K562 (cell line): Measurements from ENCODE around the gene ITGA3. TPM values are rescaled to one million over a fixed set of nuclear protein-coding genes. Genes with fewer than 3 reads are reported as not detected.
A peak's percentile ranks its signal among the peaks of the same experiment; 100 is the strongest.

Experiments
- ATAC-seq: fragments of 200-7000 bp; cut with Tn5 transposase; 3 replicates; pipeline ENCODE4 v1.9.1; 2020; ENCODE audit warnings: moderate library complexity
- BruUV-seq: library from RNA; stranded (reverse); fragments of 400-500 nt; replicated peaks from 2 replicates; lab custom pipeline; 2021; lab: Mats Ljungman, UMichigan
- CTCF ChIA-PET: fragments of 300-600 bp; formaldehyde crosslinking; extraction: SDS; loops from one replicate; lab custom pipeline; 2021; ENCODE audit warnings: low intra/inter-chr PET ratio; lab: Yijun Ruan, JAX
- POLR2A ChIA-PET: fragments of 300-600, 350-650 bp; sonication (Branson Sonifier 250); formaldehyde crosslinking; extraction: SDS; loops from one replicate; lab custom pipeline; 2021; ENCODE audit warnings: antibody characterized with exemption, inconsistent platforms; lab: Yijun Ruan, JAX
- DNase-seq, 4 experiments: peaks; one replicate each; pipeline versions ENCODE4 v3.0.0 to v3.0.0-alpha.2; 2011 to 2018; ENCODE audit warnings: low spot score in 3 of 4, mixed read lengths in 3 of 4; ENCODE audit errors: extremely low read depth in 1 of 4
- FAIRE-seq: peaks from 2 replicates; lab custom pipeline; 2011; peaks lifted over from hg19 to GRCh38; lab: Jason Lieb, UNC
- H2AFZ ChIP-seq: 2 replicates; pipeline ENCODE4 v1.6.0; 2011; ENCODE audit warnings: low read depth, low read length, control low read depth, inconsistent platforms
- H3K27ac ChIP-seq: fragments of 200-600 bp; 3 replicates; pipeline ENCODE4 v1.8.0; 2011; ENCODE audit warnings: low read depth, mild to moderate bottlenecking, control low read depth, inconsistent platforms, low read length, moderate library complexity, mixed read lengths; ENCODE audit errors: extremely low read depth
- H3K27me3 ChIP-seq, 2 experiments: fragments of 300-600 bp in 1 of 2; 2 replicates in 1 of 2; 3 replicates in 1 of 2; pipeline versions ENCODE4 v1.6.0 to v1.8.0; 2011; ENCODE audit warnings: inconsistent platforms in 2 of 2, low read length in 2 of 2, mild to moderate bottlenecking in 1 of 2, mixed read lengths in 1 of 2, moderate library complexity in 1 of 2; ENCODE audit not compliant: control insufficient read depth in 2 of 2, insufficient read depth in 2 of 2
- H3K36me3 ChIP-seq: fragments of 300-600 bp; 3 replicates; pipeline ENCODE4 v1.8.0; 2011; ENCODE audit warnings: mild to moderate bottlenecking, low read length, inconsistent platforms; ENCODE audit not compliant: control insufficient read depth, insufficient read depth
- H3K4me1 ChIP-seq, 2 experiments: fragments of 200-600 bp in 1 of 2; replicated peaks in 1 of 2; 2 replicates in 1 of 2; 3 replicates in 1 of 2; pipeline versions ENCODE4 v1.5.1 to v1.8.0; 2011; ENCODE audit warnings: inconsistent platforms in 2 of 2, low read length in 2 of 2, mild to moderate bottlenecking in 1 of 2, mixed read lengths in 1 of 2, moderate library complexity in 1 of 2; ENCODE audit not compliant: control insufficient read depth in 2 of 2, insufficient read depth in 2 of 2
- H3K4me2 ChIP-seq: 2 replicates; pipeline ENCODE4 v1.6.1; 2011; ENCODE audit warnings: low read length, control low read depth, inconsistent platforms, mixed read lengths; ENCODE audit not compliant: insufficient read depth
- H3K4me3 ChIP-seq: fragments of 200-600 bp; sonication (generic), shearing (Covaris generic); 2 replicates; pipeline ENCODE4 v1.5.1; 2016; ENCODE audit warnings: control low read depth, inconsistent platforms
- H3K79me2 ChIP-seq: fragments of 200-600 bp; 3 replicates; pipeline ENCODE4 v1.8.0; 2011; ENCODE audit warnings: low read length, inconsistent platforms; ENCODE audit not compliant: control insufficient read depth, insufficient read depth
- H3K9ac ChIP-seq, 2 experiments: 2 replicates each; pipeline versions ENCODE4 v1.6.0 to v1.6.1; 2011; ENCODE audit warnings: low read depth in 2 of 2, low read length in 2 of 2, control low read depth in 1 of 2, inconsistent platforms in 1 of 2, mild to moderate bottlenecking in 1 of 2, mixed read lengths in 1 of 2; ENCODE audit not compliant: insufficient read depth in 1 of 2
- H3K9me1 ChIP-seq: one replicate; pipeline ENCODE4 v1.6.0; 2011; ENCODE audit warnings: inconsistent platforms, mild to moderate bottlenecking, low read length, moderate library complexity; ENCODE audit not compliant: control insufficient read depth, insufficient read depth
- H3K9me3 ChIP-seq: replicated peaks from 2 replicates; pipeline ENCODE4 v1.5.1; 2011; ENCODE audit warnings: low read depth, low read length, inconsistent platforms; ENCODE audit not compliant: control insufficient read depth, insufficient read depth
- H4K20me1 ChIP-seq: replicated peaks from 2 replicates; pipeline ENCODE4 v1.6.1; 2011; ENCODE audit warnings: low read length, inconsistent platforms, mixed read lengths; ENCODE audit not compliant: control insufficient read depth, insufficient read depth
- CAMTA2 ChIP-seq: fragments of 250-450 bp; sonication (Bioruptor Pico); conservative IDR thresholded peaks from 2 replicates; pipeline ENCODE4 v1.5.1; 2022
- CBX1 ChIP-seq: sonication (generic); IDR thresholded peaks from 2 replicates; pipeline ENCODE4 v1.6.1; 2016; ENCODE audit warnings: antibody characterized with exemption, low read depth, mild to moderate bottlenecking
- ELF1 ChIP-seq: fragments of 200-800 bp; sonication (Bioruptor generic); IDR thresholded peaks from 2 replicates; pipeline ENCODE4 v1.6.1; 2016; ENCODE audit warnings: missing genetic modification characterization, missing compliant biosample characterization
- FOS ChIP-seq: IDR thresholded peaks from 3 replicates; pipeline ENCODE4 v1.6.1; 2011; ENCODE audit not compliant: insufficient read length; ENCODE audit errors: extremely low read depth
- NFIC ChIP-seq: fragments of 450-650 bp; IDR thresholded peaks from 2 replicates; pipeline ENCODE4 v1.6.1; 2017; ENCODE audit warnings: mild to moderate bottlenecking, inconsistent platforms
- POLR2G ChIP-seq: fragments of 200-400 bp; formaldehyde crosslinking; IDR thresholded peaks from 2 replicates; pipeline ENCODE4 v1.6.1; 2017; ENCODE audit warnings: low read depth, mild to moderate bottlenecking, antibody characterized with exemption, low read length, moderate library complexity
- POU5F1 ChIP-seq: fragments of 150-350 bp; IDR thresholded peaks from 2 replicates; pipeline ENCODE4 v1.6.1; 2014; ENCODE audit warnings: borderline replicate concordance, low read length, low read depth, mild to moderate bottlenecking; ENCODE audit not compliant: partially characterized antibody
- RAD21 ChIP-seq, 2 experiments: fragments of 250-450 bp in 1 of 2; fragments of 450-650 bp in 1 of 2; sonication (Bioruptor Pico) in 1 of 2; formaldehyde crosslinking in 1 of 2; IDR thresholded peaks in 1 of 2; conservative IDR thresholded peaks in 1 of 2; 2 replicates each; pipeline versions ENCODE4 v1.4.0 to v1.8.0; 2020 to 2022; ENCODE audit warnings: mild to moderate bottlenecking in 2 of 2, moderate library complexity in 1 of 2
- RBM25 ChIP-seq: fragments of 200-400 bp; formaldehyde crosslinking; IDR thresholded peaks from 2 replicates; pipeline ENCODE4 v1.6.1; 2018; ENCODE audit warnings: low read length, low read depth, moderate library complexity; ENCODE audit not compliant: severe bottlenecking
- STAG1 ChIP-seq: sonication (generic); formaldehyde crosslinking; IDR thresholded peaks from 2 replicates; pipeline ENCODE4 v1.5.0; 2020; ENCODE audit warnings: missing genetic modification reagents, borderline replicate concordance
- TAF9B ChIP-seq: fragments of 450-650 bp; IDR thresholded peaks from 2 replicates; pipeline ENCODE4 v1.6.1; 2018; ENCODE audit warnings: mild to moderate bottlenecking; ENCODE audit not compliant: partially characterized antibody
- TARDBP ChIP-seq: fragments of 450-650 bp; IDR thresholded peaks from 2 replicates; pipeline ENCODE4 v1.6.1; 2016
- TEAD4 ChIP-seq, 2 experiments: sonication (generic) in 1 of 2; formaldehyde crosslinking in 1 of 2; IDR thresholded peaks; 2 replicates each; pipeline versions ENCODE4 v1.6.1 to v1.8.0; 2012 to 2022; ENCODE audit warnings: borderline replicate concordance in 1 of 2, inconsistent platforms in 1 of 2, low read length in 1 of 2, mild to moderate bottlenecking in 1 of 2, missing genetic modification reagents in 1 of 2
- ZNF449 ChIP-seq: fragments of 250-450 bp; sonication (Bioruptor Pico); IDR thresholded peaks from 2 replicates; pipeline ENCODE4 v1.8.0; 2022; ENCODE audit warnings: moderate library complexity, mild to moderate bottlenecking, inconsistent platforms
- WGBS: fragments of 100-300 bp; shearing (Covaris generic); methylation state at CpG from one replicate; pipeline ENCODE4 v1.1.6; 2016; ENCODE audit warnings: low coverage, mixed read lengths; ENCODE audit not compliant: insufficient coverage; ENCODE audit errors: missing lambda C conversion rate; 5-methylcytosine and 5-hydroxymethylcytosine counted together
- in situ Hi-C: fragments of 300-500 bp; cut with MboI; formaldehyde crosslinking; loops from 4 replicates; pipeline ENCODE4 v1.15.0; 2018; ENCODE audit warnings: inconsistent platforms, mixed read lengths
- intact Hi-C: fragments of 100-400 bp; cut with micrococcal nuclease; formaldehyde crosslinking; loops from 2 replicates; pipeline ENCODE4 v1.14.2; 2022
- polyA plus RNA-seq, 8 experiments: library from polyadenylated mRNA; depleted of rRNA in 4 of 8; stranded (reverse) in 5 of 8; unstranded in 3 of 8; fragments of >200 nt; fragmentation: Nextera tagmentation in 2 of 8; fragmentation: Illumina TruSeq in 1 of 8; extraction: Ambion mirVana in 2 of 8; extraction: Trizol in 1 of 8; gene quantifications; 2 replicates each; pipeline versions ENCODE4 v1.2.1 to v1.2.3, GENCODE V29; 2011 to 2014; ENCODE audit warnings: inconsistent platforms in 1 of 8, missing spikeins in 1 of 8
- total RNA-seq, 7 experiments: library from RNA; depleted of rRNA in 6 of 7; stranded (reverse); fragments of >200 nt in 6 of 7; fragmentation: Illumina TruSeq in 2 of 7; extraction: Trizol in 2 of 7; gene quantifications; 2 replicates each; pipeline versions ENCODE4 v1.2.1 to v1.2.3, GENCODE V29; 2011 to 2021; ENCODE audit warnings: low replicate concordance in 1 of 7
- TF ChIP-seq, protein P1 (sequence below): fragments of 450-650 bp; IDR thresholded peaks from 2 replicates; pipeline ENCODE4 v1.6.1; 2017; ENCODE audit warnings: antibody characterized with exemption, mild to moderate bottlenecking

Gene ITGA3
- total and polyA plus RNA-seq, 9 of the 15 experiments (the other 6 are each of a cell fraction or from before 2014, with no cell fraction given) = 0.03 to 0.75 (median 0.14) TPM; not detected in 2

GRCh38 chr17:50087246-50087911 lies 31.5 kb downstream of the ITGA3 start:
- FAIRE-seq (peak; percentile 95), ATAC-seq (peak; percentile 99), DNase-seq (peak; percentile 79 to 86 (median 82))
- 8% methylated on average over 8 of the region's 10 CpGs for WGBS
- H3K4me2 ChIP-seq = no peak overlapping the region
- peaks cover 3% of the 10 kb centered on the region for H3K9me1 ChIP-seq
- CTCF ChIA-PET = interaction anchor here (0.6 to 1.9 kb wide), 3 partner anchors 51 to 226 kb away, joined by 3 to 35 read pairs (median 4); no protein-coding TSS in a partner anchor
- in situ Hi-C loops (no loop called here), intact Hi-C loops (loop anchor here (1.0 to 10.0 kb wide), 2 partner anchors 60 to 203 kb away; no protein-coding TSS in a partner anchor)
- H3K4me3 ChIP-seq = no peak overlapping the region
- H3K79me2 ChIP-seq = no peaks in the 10 kb centered on the region
- no peaks in the 10 kb centered on the region for H3K36me3 ChIP-seq
- POLR2A ChIA-PET = interaction anchor here (0.6 to 1.0 kb wide), 3 partner anchors 59 to 275 kb away, joined by 3 to 4 read pairs (median 3); no protein-coding TSS in a partner anchor
- H2AFZ ChIP-seq = no peak overlapping the region
- H4K20me1 ChIP-seq = peaks cover 4% of the 10 kb centered on the region; the same call in 1 of the 2 replicates
- 0 out of 4 replicates have a peak overlapping the region, but pooled peaks of 1 of the 2 experiments have one; percentile 27 for H3K9ac ChIP-seq
- H3K9me3 ChIP-seq = no peaks in the 10 kb centered on the region
- H3K27ac ChIP-seq = no peak overlapping the region
- peaks cover 0 to 3% of the 10 kb centered on the region in 2 experiments; a peak in 1 of 5 replicates for H3K4me1 ChIP-seq
- peaks cover 0 to 32% of the 10 kb centered on the region in 2 experiments; a peak in 3 of 5 replicates for H3K27me3 ChIP-seq
- no TSS peak for BruUV-seq
- TF ChIP-seq TEAD4 (IDR thresholded peaks at IDR 0.05; ENCODE audit: low read length) = no peak
- TF ChIP-seq TEAD4 (CRISPR knock-in tag; IDR thresholded peaks at IDR 0.05; ENCODE audit: borderline replicate concordance) = no peak
- no peak for TF ChIP-seq ZNF449 (CRISPR knock-in tag)
- TF ChIP-seq TAF9B = no peak
- peak; percentile 71; the same call in 1 of the 2 replicates for TF ChIP-seq CBX1
- peak; percentile 86 for TF ChIP-seq RBM25
- TF ChIP-seq TARDBP = no peak
- peak; percentile 74; the same call in 1 of the 2 replicates for TF ChIP-seq STAG1
- peak; percentile 84 to 92 for TF ChIP-seq RAD21 (CRISPR knock-in tag; conservative IDR thresholded peaks at IDR 0.05 in 1 of 2, IDR thresholded peaks at IDR 0.05 in 1 of 2)
- no peak for TF ChIP-seq CAMTA2 (CRISPR knock-in tag)
- no peak for TF ChIP-seq FOS
- TF ChIP-seq POU5F1 = no peak
- TF ChIP-seq, protein P1, sequence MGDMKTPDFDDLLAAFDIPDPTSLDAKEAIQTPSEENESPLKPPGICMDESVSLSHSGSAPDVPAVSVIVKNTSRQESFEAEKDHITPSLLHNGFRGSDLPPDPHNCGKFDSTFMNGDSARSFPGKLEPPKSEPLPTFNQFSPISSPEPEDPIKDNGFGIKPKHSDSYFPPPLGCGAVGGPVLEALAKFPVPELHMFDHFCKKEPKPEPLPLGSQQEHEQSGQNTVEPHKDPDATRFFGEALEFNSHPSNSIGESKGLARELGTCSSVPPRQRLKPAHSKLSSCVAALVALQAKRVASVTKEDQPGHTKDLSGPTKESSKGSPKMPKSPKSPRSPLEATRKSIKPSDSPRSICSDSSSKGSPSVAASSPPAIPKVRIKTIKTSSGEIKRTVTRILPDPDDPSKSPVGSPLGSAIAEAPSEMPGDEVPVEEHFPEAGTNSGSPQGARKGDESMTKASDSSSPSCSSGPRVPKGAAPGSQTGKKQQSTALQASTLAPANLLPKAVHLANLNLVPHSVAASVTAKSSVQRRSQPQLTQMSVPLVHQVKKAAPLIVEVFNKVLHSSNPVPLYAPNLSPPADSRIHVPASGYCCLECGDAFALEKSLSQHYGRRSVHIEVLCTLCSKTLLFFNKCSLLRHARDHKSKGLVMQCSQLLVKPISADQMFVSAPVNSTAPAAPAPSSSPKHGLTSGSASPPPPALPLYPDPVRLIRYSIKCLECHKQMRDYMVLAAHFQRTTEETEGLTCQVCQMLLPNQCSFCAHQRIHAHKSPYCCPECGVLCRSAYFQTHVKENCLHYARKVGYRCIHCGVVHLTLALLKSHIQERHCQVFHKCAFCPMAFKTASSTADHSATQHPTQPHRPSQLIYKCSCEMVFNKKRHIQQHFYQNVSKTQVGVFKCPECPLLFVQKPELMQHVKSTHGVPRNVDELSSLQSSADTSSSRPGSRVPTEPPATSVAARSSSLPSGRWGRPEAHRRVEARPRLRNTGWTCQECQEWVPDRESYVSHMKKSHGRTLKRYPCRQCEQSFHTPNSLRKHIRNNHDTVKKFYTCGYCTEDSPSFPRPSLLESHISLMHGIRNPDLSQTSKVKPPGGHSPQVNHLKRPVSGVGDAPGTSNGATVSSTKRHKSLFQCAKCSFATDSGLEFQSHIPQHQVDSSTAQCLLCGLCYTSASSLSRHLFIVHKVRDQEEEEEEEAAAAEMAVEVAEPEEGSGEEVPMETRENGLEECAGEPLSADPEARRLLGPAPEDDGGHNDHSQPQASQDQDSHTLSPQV = no peak
- TF ChIP-seq ELF1 (tag) = no peak
- TF ChIP-seq POLR2G = no peak
- TF ChIP-seq NFIC = no peak
